CMK (cell line): ENCODE measurements around the gene MID1.
"Not testable (repeated sequence)": the region's sequence is repeated elsewhere in the genome, so short reads cannot be mapped to it uniquely, and the experiment has no call there.

ENCODE experiments used
- DNase-seq: peaks from one replicate; pipeline ENCODE4 v3.0.0-alpha.2; 2010; ENCODE audit warnings: low read depth

The MID1 gene

GRCh38 chrX:10617186-10617998, 3.0 kb downstream of the MID1 start:
- DNase-seq = no peak

- no peak for DNase-seq
Observed at GRCh38 chrX:10615931-10616774, 4.2 kb downstream of the MID1 start.

GRCh38 chrX:10612215-10612614, 8.2 kb downstream of the MID1 start:
- DNase-seq = no peak

- DNase-seq = no peak
Observed at GRCh38 chrX:10611441-10612090, 8.8 kb downstream of the MID1 start.

GRCh38 chrX:10608099-10608498, 12.3 kb downstream of the MID1 start:
- no peak for DNase-seq

GRCh38 chrX:10607233-10607632, 13.2 kb downstream of the MID1 start:
- DNase-seq = no peak

- DNase-seq = no peak
Observed at GRCh38 chrX:10603612-10604011, 16.8 kb downstream of the MID1 start.

- DNase-seq = no peak
Observed at GRCh38 chrX:10602646-10603045, 17.7 kb downstream of the MID1 start.

- no peak for DNase-seq
Observed at GRCh38 chrX:10600479-10600878, 19.9 kb downstream of the MID1 start.

GRCh38 chrX:10598540-10598939, 21.8 kb downstream of the MID1 start:
- DNase-seq = no peak

GRCh38 chrX:10597871-10598270, 22.5 kb downstream of the MID1 start:
- DNase-seq = no peak

- DNase-seq = no peak
Observed at GRCh38 chrX:10591363-10592335, 28.7 kb downstream of the MID1 start.

- DNase-seq = not testable (repeated sequence)
Observed at GRCh38 chrX:10589787-10590186, 30.6 kb downstream of the MID1 start.

GRCh38 chrX:10589098-10589497, 31.3 kb downstream of the MID1 start:
- DNase-seq = no peak

GRCh38 chrX:10584882-10585281, 35.5 kb downstream of the MID1 start:
- not testable (repeated sequence) for DNase-seq

GRCh38 chrX:10582945-10583344, 37.4 kb downstream of the MID1 start:
- DNase-seq = no peak

GRCh38 chrX:10582215-10582733, 38.1 kb downstream of the MID1 start:
- no peak for DNase-seq

- no peak for DNase-seq
Observed at GRCh38 chrX:10579112-10580011, 41.0 kb downstream of the MID1 start.

GRCh38 chrX:10578527-10578926, 41.9 kb downstream of the MID1 start:
- DNase-seq = no peak

- no peak for DNase-seq
Observed at GRCh38 chrX:10577853-10578252, 42.5 kb downstream of the MID1 start.
